GM19239 (cell line): ENCODE results near the gene COG8.

Source experiments
- DNase-seq: peaks from one replicate; pipeline ENCODE4 v3.0.0; 2011; ENCODE audit warnings: low spot score; ENCODE audit not compliant: insufficient read length
- FAIRE-seq: peaks from 2 replicates; lab custom pipeline; 2011; peaks lifted over from hg19 to GRCh38; lab: Jason Lieb, UNC

Gene COG8

GRCh38 chr16:69320740-69321073 lies 18.7 kb downstream of the COG8 start:
- no peak for FAIRE-seq
- DNase-seq = no peak

DNA sequence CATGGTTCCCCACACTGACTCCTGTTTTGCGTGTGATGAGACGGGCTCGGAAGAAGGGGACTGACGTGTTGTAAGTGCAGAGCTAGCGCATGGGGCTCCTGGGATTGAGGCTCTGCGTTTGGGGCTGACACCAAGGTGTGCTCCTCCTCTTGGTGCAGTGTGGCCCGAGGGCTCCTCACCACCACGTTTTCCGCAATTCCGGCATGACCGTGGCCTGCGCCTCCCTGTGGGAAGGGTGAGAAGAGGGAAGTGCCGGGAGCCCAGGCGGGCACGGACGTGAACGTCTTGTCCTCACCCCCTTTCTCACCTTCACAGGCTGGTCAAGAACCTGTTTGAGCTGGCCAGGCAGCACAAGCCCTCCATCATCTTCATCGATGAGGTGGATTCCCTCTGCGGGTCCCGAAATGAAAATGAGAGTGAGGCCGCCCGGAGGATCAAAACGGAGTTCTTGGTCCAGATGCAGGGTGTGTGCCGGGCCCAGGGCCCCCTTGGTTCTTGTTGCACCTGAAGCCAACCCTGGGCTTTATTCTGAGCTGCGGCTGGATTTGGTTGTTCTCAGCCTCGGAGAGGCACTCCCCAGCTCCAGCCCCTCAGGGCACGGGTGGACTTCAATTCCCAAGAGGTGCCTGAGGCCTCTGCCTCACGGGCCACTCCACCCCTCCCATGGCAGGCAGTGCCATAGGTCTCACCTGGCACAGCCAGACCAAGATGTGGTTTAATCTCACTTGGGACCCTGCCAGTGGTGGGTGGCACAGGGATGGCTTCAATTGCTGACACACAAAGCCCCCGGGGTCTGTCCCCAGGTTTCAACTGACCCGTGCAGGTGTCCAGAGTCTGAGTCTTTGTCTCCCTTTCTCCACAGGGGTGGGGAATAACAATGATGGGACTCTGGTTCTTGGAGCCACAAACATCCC lies 19.3 kb downstream of the COG8 start:
- no peak for DNase-seq
- FAIRE-seq = no peak

GRCh38 chr16:69319381-69319780 lies 20.0 kb downstream of the COG8 start:
- no peak for FAIRE-seq
- no peak for DNase-seq

DNA sequence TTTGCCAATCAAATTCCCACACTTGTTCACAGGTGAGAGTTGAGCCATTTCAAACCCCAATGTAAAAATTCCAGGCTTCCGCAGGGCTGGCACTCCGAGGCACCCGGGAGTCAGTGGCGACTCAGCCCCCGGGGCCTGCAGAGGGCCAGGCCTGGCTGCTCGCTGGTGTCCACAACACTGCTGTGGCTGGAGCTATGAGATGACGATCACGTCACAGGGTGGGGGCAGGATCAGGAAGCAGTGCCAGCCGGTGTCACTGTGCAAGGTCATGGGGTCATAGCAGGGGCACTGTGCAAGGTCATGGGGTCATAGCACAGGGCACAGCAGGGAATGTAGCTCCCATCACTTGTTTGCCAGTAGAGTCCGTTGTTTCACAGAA lies 20.5 kb downstream of the COG8 start:
- FAIRE-seq (no peak), DNase-seq (no peak)

GRCh38 chr16:69318177-69318910 lies 21.0 kb downstream of the COG8 start:
- FAIRE-seq = no peak
- no peak for DNase-seq

- DNase-seq (no peak), FAIRE-seq (no peak)
Observed at GRCh38 chr16:69316595-69317034, 22.7 kb downstream of the COG8 start.

DNA sequence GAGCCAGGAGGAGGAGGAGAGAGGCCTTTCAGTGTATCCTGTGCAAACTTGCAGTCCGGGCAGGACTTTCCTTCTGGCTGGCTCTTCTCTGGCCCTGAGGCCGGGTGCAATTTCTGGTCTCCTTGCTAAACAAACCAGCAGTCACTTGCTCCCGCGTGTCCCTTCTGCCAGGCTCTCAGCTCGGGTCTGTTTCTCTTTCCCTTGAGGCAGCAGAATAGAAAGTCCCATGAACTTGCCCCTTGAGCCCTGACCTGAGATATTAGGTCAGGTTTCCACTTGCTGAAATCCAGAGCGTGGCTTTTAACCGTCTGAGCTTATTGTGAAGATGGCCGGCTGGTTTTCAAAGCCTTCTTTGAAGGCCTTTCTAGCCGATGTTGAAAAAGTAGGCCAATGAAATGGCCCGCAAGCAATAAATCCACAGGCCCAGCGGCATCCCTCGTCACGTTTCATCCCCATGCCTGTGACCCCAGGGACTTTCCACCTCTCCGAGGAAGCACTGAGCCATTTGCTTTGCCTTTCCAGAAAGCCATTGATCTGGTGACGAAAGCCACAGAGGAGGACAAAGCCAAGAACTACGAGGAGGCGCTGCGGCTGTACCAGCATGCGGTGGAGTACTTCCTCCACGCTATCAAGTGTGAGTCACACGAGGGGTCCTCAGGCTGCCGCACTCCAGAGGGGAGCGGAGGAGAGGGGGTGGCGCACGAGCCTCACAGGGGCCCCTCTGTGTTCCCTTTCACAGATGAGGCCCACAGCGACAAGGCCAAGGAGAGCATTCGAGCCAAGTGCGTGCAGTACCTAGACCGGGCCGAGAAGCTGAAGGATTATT lies 23.7 kb downstream of the COG8 start:
- no peak for FAIRE-seq
- no peak for DNase-seq

DNA sequence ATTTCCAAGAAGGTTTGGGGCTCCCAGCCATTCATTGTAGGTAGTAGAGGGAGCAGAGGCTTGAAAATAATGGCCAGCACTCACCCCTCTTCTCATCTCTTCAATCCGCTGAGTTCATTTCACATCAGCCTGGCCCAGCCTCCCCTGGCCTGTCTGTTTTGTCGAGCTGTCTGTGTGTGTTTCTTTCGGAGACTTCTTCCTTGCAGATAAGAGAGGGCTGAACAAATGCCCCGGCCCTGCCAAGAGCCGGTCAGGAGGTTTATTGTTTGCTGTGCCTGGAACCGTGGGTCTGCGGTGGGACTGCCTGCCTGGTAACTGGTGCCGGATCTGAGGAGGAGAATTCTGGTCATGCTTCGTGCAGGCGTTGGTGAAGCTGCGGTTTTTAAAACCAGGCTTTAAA lies 24.8 kb downstream of the COG8 start:
- DNase-seq (no peak), FAIRE-seq (no peak)

DNA sequence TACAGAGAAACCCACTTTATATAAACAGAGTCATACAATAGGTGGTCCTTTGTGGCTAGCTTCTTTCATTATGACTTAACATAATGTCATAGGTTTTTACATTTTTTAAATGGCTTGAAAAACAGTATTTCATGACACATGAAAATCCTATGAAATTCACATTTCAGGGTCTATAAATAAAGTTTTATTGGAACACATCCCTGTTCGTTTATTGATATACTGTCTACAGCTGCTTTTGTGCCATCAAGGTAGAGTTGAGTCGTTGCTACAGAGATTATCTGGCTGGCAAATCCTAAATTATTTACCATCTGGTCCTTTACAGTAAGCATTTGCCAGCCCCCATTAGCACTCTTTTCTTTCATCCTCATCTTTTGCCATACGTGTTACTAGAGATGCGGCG lies 25.9 kb downstream of the COG8 start:
- DNase-seq (no peak), FAIRE-seq (no peak)

DNA sequence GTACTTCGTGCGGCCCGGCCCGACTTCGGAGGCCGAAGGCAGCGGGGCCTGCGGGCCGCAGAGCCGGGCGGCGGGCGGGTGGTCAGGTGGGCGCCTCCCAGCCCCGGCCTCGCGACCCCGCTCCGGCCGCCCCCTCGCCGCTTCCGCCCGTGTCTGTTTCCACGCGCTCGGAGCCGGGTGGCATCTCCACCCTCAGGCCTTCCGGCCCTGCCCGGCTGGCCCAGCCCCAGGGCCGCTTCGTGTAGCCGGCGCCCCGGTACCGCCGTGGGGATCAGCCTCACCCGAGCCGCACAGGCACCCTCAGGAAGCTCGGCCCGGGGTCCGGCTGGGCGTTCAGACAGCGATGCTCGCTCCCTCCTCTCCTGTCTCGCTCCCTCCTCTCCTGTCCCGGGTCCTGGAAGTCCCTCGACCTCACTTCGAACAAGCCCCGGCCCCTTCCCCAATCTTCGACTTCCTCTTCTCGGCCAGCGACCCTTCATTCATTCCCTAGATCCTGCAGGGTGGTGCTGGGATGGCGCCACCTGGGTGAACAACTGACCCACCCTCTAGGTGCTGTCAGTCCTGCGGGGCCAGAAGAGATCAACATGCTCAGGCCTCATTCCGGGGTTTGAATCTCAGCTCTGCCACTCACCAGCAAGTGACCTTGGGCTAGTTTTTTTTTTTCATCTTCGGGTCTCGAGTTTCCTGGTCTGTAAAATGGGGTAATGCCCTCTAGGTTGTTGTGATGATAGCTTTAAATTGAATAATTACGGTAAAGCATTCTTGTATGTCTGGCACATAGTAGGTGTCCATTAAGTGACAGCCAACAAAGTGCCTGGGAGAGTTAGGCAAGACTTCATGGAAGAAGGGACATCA lies 27.6 kb downstream of the COG8 start:
- FAIRE-seq = peak; percentile 72
- DNase-seq = peak; percentile 58

GRCh38 chr16:69310653-69311532 lies 28.5 kb downstream of the COG8 start, which contains the start of gene VPS4A:
VPS4A (plus strand) TSS chr16:69311350; CDS start chr16:69311512, 162 bp downstream.
- DNase-seq (peak; percentile 98), FAIRE-seq (peak; percentile 92)

DNA sequence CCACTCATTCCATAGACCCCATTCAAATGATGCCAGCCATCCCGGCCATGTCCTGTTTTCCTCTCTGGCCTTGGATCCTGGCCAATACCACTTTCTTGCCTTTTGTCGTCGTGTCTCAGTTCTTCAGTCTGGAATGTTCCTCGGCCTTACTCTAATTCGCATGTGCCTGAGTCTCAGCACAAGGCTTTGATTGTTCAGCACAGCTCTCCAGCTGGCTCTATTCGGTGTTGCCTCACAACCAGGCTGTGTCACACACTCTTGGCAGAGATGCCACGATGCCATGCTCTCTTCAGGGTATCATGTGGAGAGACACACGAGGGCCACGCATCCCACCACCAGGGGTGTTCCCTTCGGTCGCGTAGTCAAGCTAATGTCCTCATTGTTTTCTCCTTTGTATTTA lies 30.0 kb downstream of the COG8 start:
- DNase-seq = no peak
- FAIRE-seq = no peak

GRCh38 chr16:69307856-69308255 lies 31.5 kb downstream of the COG8 start:
- no peak for FAIRE-seq
- DNase-seq = no peak

DNA sequence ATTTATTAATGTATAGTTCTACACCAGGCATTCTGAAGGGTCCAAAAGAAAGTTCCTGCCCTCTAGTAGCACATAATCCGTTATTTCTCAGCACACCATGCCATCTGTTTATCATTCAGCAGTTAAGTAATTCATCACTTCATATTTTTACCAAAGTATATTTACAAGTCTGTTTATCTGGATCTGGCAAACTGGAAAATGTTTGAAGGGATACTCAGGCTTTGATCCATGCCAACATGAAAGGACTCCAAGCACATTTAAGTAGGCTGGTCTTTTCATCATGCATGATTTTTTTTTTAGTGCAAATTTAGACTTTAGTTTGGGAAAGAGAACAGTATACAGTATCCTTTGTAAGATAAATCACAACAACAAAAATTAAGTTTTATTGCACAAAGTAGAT lies 32.3 kb downstream of the COG8 start:
- DNase-seq = no peak
- FAIRE-seq = no peak

GRCh38 chr16:69306031-69306430 lies 33.3 kb downstream of the COG8 start:
- no peak for FAIRE-seq
- no peak for DNase-seq

- DNase-seq (no peak), FAIRE-seq (no peak)
Observed at GRCh38 chr16:69302301-69302700, 37.1 kb downstream of the COG8 start.

DNA sequence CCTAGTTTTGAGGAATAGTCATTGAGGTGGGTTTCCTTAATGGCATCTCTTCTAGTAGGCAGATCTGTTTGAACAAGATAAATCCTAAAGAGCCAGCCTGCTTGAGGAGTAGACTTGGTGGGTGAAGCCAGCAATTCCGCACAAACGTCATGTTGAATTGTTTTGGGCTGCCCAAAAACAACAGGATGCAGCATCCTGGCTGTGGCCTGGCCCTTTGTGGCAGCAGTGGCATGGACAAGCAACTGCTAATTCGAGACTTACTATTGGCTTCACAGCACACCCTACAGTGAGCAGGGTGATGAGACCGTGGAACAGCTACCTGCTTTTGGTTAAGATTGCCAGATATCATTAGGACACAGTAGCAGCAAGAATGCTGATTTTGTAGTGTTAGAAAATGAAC lies 37.5 kb downstream of the COG8 start:
- DNase-seq = no peak
- no peak for FAIRE-seq

DNA sequence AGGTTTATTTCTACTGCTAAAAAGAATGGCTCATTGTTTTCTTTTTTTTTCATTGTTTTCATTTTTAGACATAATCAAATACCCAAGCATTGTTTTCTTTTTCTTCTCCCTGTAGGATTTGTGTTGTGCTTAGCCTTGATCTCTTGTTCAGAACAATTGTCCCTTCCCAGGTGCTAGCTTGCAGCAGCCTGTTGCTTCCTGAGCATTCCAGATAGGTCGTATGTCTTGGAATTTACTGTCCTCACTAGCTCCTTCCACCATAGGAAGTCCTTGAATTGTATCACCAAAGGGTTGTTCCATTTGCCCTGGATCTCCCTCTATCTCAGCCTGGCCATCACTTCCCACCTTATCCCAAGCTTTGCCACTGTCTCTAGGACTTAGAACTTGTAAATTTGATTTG lies 38.2 kb downstream of the COG8 start:
- no peak for DNase-seq
- FAIRE-seq = no peak

DNA sequence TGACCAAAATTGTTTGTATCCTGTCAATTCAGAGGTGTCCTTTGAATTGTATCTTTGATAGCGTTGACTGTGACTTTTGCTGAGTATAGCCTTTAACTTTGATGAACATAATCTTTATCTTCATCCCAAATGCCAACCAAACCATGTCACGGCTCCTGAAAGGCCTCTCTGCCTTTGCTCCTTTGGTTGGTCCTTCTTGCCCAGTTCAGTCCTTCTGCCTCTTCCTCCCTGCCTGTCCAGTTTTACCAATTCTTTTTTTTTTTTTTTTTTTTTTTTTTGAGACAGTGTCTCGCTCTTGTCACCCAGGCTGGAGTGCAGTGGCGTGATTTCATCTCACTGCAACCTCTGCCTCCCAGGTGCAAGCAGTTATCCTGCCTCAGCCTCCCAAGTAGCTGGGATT lies 41.1 kb downstream of the COG8 start:
- FAIRE-seq (no peak), DNase-seq (no peak)
